B cell (primary cell): ENCODE data around the gene VWA5B1. TPM values are rescaled to one million over a fixed set of nuclear protein-coding genes. Genes with fewer than 3 reads are reported as not detected.
"Not testable (repeated sequence)": the region's sequence is repeated elsewhere in the genome, so short reads cannot be mapped to it uniquely, and the experiment has no call there.

Experiments used
- ATAC-seq: fragments of 200-7000 bp; cut with Tn5 transposase; one replicate; pipeline ENCODE4 v1.10.0; 2021; ENCODE audit warnings: low read depth, mild to moderate bottlenecking, moderate number of reproducible peaks, moderate library complexity
- CTCF ChIA-PET: fragments of 350-600 bp; sonication (Branson Sonifier 250); formaldehyde crosslinking; loops from one replicate; lab custom pipeline; 2021; ENCODE audit warnings: antibody characterized with exemption, inconsistent platforms; lab: Charles Lee
- POLR2A ChIA-PET: fragments of 350-600 bp; sonication (Branson Sonifier 250); formaldehyde crosslinking; loops from one replicate; lab custom pipeline; 2021; ENCODE audit warnings: antibody characterized with exemption; lab: Charles Lee
- DNase-seq: peaks from one replicate; pipeline ENCODE4 v3.0.0; 2013
- H2AFZ ChIP-seq: 2 replicates; pipeline ENCODE4 v1.6.1; 2012; ENCODE audit warnings: mild to moderate bottlenecking, low read depth, low read length; ENCODE audit not compliant: insufficient read depth, poor library complexity, severe bottlenecking
- H3K27ac ChIP-seq, 2 donors: 1 replicate in 1 of 2; 2 replicates in 1 of 2; pipeline ENCODE4 v1.5.1; 2012 to 2013; ENCODE audit warnings: low read length in 2 of 2, mild to moderate bottlenecking in 2 of 2, moderate library complexity in 1 of 2
- H3K27me3 ChIP-seq, 4 experiments: fragments of 200-600 bp in 1 of 4; sonication (generic) in 1 of 4; replicated peaks in 1 of 4; 1 replicate in 2 of 4; 2 replicates in 2 of 4; pipeline versions ENCODE4 v1.6.1 to v1.7.0; 2013 to 2016; ENCODE audit warnings: low read length in 3 of 4, mild to moderate bottlenecking in 2 of 4, mixed read lengths in 1 of 4, moderate library complexity in 1 of 4; ENCODE audit not compliant: insufficient read depth in 4 of 4, control insufficient read depth in 3 of 4; ENCODE audit errors: control extremely low read depth in 1 of 4
- H3K36me3 ChIP-seq, 2 experiments: replicated peaks in 1 of 2; 1 replicate in 1 of 2; 2 replicates in 1 of 2; pipeline versions ENCODE4 v1.6.1 to v1.7.1; 2013; ENCODE audit warnings: low read length in 1 of 2; ENCODE audit not compliant: insufficient read depth in 2 of 2, control insufficient read depth in 1 of 2; ENCODE audit errors: control extremely low read depth in 1 of 2, extremely low read depth in 1 of 2
- H3K4me1 ChIP-seq, 2 donors: fragments of 200-600 bp in 1 of 2; sonication (generic) in 1 of 2; 1 replicate in 1 of 2; 2 replicates in 1 of 2; pipeline versions ENCODE4 v1.5.1 to v1.6.1; 2013 to 2017; ENCODE audit warnings: low read length in 2 of 2; ENCODE audit not compliant: control insufficient read depth in 2 of 2, insufficient read depth in 2 of 2
- H3K4me2 ChIP-seq: replicated peaks from 2 replicates; pipeline ENCODE3; 2012; ENCODE audit warnings: mild to moderate bottlenecking, low read depth, low read length; ENCODE audit not compliant: poor library complexity, severe bottlenecking
- H3K4me3 ChIP-seq, 5 experiments: fragments of 200-600 bp in 1 of 5; sonication (generic) in 1 of 5; 1 replicate in 3 of 5; 2 replicates in 2 of 5; pipeline versions ENCODE4 v1.5.1 to v1.7.0; 2011 to 2016; ENCODE audit warnings: low read length in 4 of 5, mild to moderate bottlenecking in 4 of 5, low read depth in 2 of 5, control low read depth in 1 of 5, moderate library complexity in 1 of 5; ENCODE audit not compliant: insufficient read depth in 1 of 5; ENCODE audit errors: control extremely low read depth in 1 of 5, extremely low read depth in 1 of 5
- H3K79me2 ChIP-seq: fragments of 200-600 bp; sonication (generic); one replicate; pipeline ENCODE4 v1.6.0; 2016; ENCODE audit warnings: low read length; ENCODE audit not compliant: control insufficient read depth, insufficient read depth
- H3K9ac ChIP-seq: fragments of 200-600 bp; sonication (generic); 2 replicates; pipeline ENCODE4 v1.6.1; 2017; ENCODE audit warnings: mild to moderate bottlenecking, low read length, moderate library complexity
- H3K9me3 ChIP-seq, 3 donors: one replicate each; pipeline versions ENCODE4 v1.6.1 to v1.7.1; 2013; ENCODE audit warnings: low read length in 2 of 3; ENCODE audit not compliant: control insufficient read depth in 2 of 3, insufficient read depth in 1 of 3; ENCODE audit errors: control extremely low read depth in 1 of 3
- H4K20me1 ChIP-seq: 2 replicates; pipeline ENCODE4 v1.6.0; 2012; ENCODE audit warnings: mild to moderate bottlenecking, low read length; ENCODE audit not compliant: insufficient read depth, control insufficient read depth, poor library complexity, severe bottlenecking
- H3K27ac Mint-ChIP-seq: one replicate; pipeline ENCODE4 v1.8.0; 2021; ENCODE audit warnings: mixed read lengths
- H3K27me3 Mint-ChIP-seq: one replicate; pipeline ENCODE4 v1.8.0; 2021; ENCODE audit warnings: mixed read lengths
- H3K4me1 Mint-ChIP-seq: one replicate; pipeline ENCODE4 v1.8.0; 2021; ENCODE audit warnings: mixed read lengths
- H3K4me3 Mint-ChIP-seq: one replicate; pipeline ENCODE4 v1.8.0; 2021; ENCODE audit warnings: mixed read lengths
- H3K9me3 Mint-ChIP-seq: one replicate; pipeline ENCODE4 v1.8.0; 2022; ENCODE audit warnings: mixed read lengths; ENCODE audit not compliant: insufficient read depth
- CTCF ChIP-seq: fragments of 200-600 bp; IDR thresholded peaks from one replicate; pipeline ENCODE4 v1.8.0; 2022; ENCODE audit warnings: antibody characterized with exemption, mild to moderate bottlenecking
- EZH2 ChIP-seq: IDR thresholded peaks from 2 replicates; pipeline ENCODE4 v1.6.1; 2012; ENCODE audit warnings: borderline replicate concordance, low read depth, mild to moderate bottlenecking, moderate library complexity, low read length; ENCODE audit not compliant: insufficient read depth, poor library complexity, severe bottlenecking
- WGBS: methylation state at CpG from one replicate; pipeline ENCODE4 v1.1.5; 2013; ENCODE audit warnings: missing lambda C conversion rate; ENCODE audit not compliant: insufficient coverage; 5-methylcytosine and 5-hydroxymethylcytosine counted together
- intact Hi-C: fragments of 100-400 bp; cut with micrococcal nuclease; formaldehyde crosslinking; loops from one replicate; pipeline ENCODE4 v1.10.0; 2022
- polyA plus RNA-seq: library from polyadenylated mRNA; depleted of rRNA; stranded (reverse); fragments of >200 nt; gene quantifications from 2 replicates; pipeline ENCODE4 v1.2.3, GENCODE V29; 2012
- total RNA-seq, 2 donors: library from RNA; stranded (reverse); fragments of 120-200 nt in 1 of 2; gene quantifications; 1 replicate in 1 of 2; 2 replicates in 1 of 2; pipeline versions ENCODE4 v1.2.3 to v1.2.4, GENCODE V29; 2013 to 2022

Gene VWA5B1
- total and polyA plus RNA-seq, 2 donors (not counting 1 experiment from before 2014, with no cell fraction given) = not detected

- Histone ChIP-seq H3K27ac (no peak overlapping the region), H3K36me3 (no peaks in the 10 kb centered on the region), H2AFZ (no peak overlapping the region), H3K4me1 (no peaks in the 10 kb centered on the region), H4K20me1 (no peaks in the 10 kb centered on the region), H3K4me2 (no peak overlapping the region), H3K27me3 (peaks cover 0 to 18% (median 2%) of the 10 kb centered on the region in 4 experiments), H3K4me3 (no peak overlapping the region), H3K9me3 (peaks cover 0 to 3% (median 0%) of the 10 kb centered on the region in 3 donors), H3K79me2 (no peaks in the 10 kb centered on the region), H3K9ac (no peak overlapping the region)
- H3K27ac Mint-ChIP-seq = no peak overlapping the region
- TF ChIP-seq EZH2 (no peak), CTCF (peak; percentile 9)
- peaks cover 55% of the 10 kb centered on the region for H3K27me3 Mint-ChIP-seq
- no peak for DNase-seq
- POLR2A ChIA-PET = no interaction called here
- H3K4me3 Mint-ChIP-seq = no peak overlapping the region
- WGBS = 56% methylated on average over 6 of the region's 11 CpGs
- intact Hi-C loops = no loop called here
- CTCF ChIA-PET = no interaction called here
- ATAC-seq = no peak
- H3K9me3 Mint-ChIP-seq = no peaks in the 10 kb centered on the region
- H3K4me1 Mint-ChIP-seq = no peaks in the 10 kb centered on the region
Measured at GRCh38 chr1:20271498-20272400, 18.9 kb upstream of the VWA5B1 start.

- H2AFZ ChIP-seq, H3K27ac Mint-ChIP-seq, H3K4me3 Mint-ChIP-seq, H3K79me2 ChIP-seq, H3K9me3 Mint-ChIP-seq, H4K20me1 ChIP-seq, ATAC-seq, intact Hi-C loops, H3K4me1 Mint-ChIP-seq, H3K27ac ChIP-seq, POLR2A ChIA-PET, H3K9me3 ChIP-seq, H3K4me1 ChIP-seq, DNase-seq, H3K4me3 ChIP-seq, H3K9ac ChIP-seq, H3K36me3 ChIP-seq, H3K4me2 ChIP-seq, CTCF ChIA-PET: not testable (repeated sequence)
- H3K27me3 Mint-ChIP-seq = peaks cover 45% of the 10 kb centered on the region
- peaks cover 0 to 18% (median 2%) of the 10 kb centered on the region in 4 experiments for H3K27me3 ChIP-seq
Measured at GRCh38 chr1:20273716-20274115, 17.0 kb upstream of the VWA5B1 start.
